Sigmoid colon (tissue), 4 donors: ENCODE results near the gene NR2C2.

Experiments
- CTCF ChIP-seq, 4 experiments: fragments of 450-650 bp in 3 of 4; fragments of 200-600 bp in 1 of 4; IDR thresholded peaks; one replicate each; pipeline ENCODE4 v1.5.1; 2016 to 2019; ENCODE audit warnings: antibody characterized with exemption in 4 of 4, mild to moderate bottlenecking in 3 of 4, moderate library complexity in 2 of 4
- EP300 ChIP-seq, 4 donors: sonication (generic); formaldehyde crosslinking; IDR thresholded peaks; one replicate each; pipeline ENCODE4 v1.6.1; 2017; ENCODE audit warnings: antibody characterized with exemption in 4 of 4
- POLR2A ChIP-seq, 2 donors: fragments of 450-650 bp; IDR thresholded peaks; one replicate each; pipeline ENCODE4 v1.6.1; 2016; ENCODE audit warnings: antibody characterized with exemption in 2 of 2, mild to moderate bottlenecking in 2 of 2, moderate library complexity in 2 of 2

- TF ChIP-seq CTCF (IDR thresholded peaks at IDR 0.05) (no peak), EP300 (IDR thresholded peaks at IDR 0.05) (no peak), POLR2A (IDR thresholded peaks at IDR 0.05) (no peak)
Observed at GRCh38 chr3:14976317-14976716, 28.9 kb downstream of the NR2C2 start.
